DMS153 treated with DMSO at 0.1 percent for 48 hours (cell line): ENCODE results near the gene CD34.

Experiments
- DNase-seq: peaks from one replicate; lab custom pipeline; 2025; ENCODE audit not compliant: unreplicated experiment; lab: John Stamatoyannopoulos, UW

CD34 gene

DNA sequence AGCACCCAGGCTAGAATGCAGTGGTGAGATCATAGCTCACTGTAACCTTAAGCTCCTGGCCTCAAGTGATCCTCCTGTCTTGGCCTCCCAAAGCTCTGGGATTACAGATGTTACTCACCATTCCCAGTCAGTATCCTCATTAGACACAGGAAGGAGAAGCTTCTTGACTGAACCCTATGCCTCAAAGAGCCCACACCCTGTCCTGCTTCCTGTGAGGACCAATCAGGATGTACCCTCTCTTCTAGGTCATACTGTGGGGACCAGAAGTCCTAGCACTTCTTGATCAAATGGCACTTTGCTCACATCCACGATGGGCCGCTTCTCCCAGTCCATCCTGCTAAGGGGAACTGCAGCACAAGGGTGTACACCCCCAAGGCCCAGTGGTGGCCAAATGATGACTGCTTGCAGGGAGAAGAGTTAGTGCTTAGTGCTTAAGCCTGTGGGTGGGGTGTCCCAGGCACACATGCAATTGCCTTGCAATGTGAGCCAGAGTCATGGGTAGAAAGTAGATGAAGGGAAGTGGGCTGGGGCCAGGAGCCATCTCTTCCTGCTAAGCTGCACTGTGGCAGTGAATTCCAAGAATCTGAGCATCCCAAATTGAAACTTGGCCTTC, 9.8 kb downstream of the CD34 start:
- DNase-seq, result no peak

- no peak for DNase-seq
Observed at GRCh38 chr1:207898836-207899235, 12.1 kb downstream of the CD34 start.

DNA sequence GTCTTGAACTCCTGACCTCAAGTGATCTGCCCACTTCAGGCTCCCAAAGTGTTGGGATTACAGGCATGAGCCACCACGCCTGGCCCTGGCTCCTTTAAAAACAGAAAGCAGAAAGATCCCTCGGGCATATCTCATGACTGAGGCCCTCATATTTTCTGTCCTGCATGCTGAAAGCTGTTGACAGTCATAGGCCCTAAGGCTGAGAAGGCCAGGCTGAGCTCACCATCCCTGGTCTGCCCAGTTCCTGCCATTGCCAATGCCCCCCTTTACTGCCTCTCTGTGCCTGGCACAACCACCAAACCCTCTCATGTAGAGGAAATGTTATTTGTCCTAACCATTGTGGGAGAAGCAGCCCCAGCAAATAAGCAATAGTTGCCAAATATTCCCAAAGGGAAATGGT, 12.7 kb downstream of the CD34 start:
- no peak for DNase-seq

- no peak for DNase-seq
Observed at GRCh38 chr1:207897188-207897587, 13.7 kb downstream of the CD34 start.

DNA sequence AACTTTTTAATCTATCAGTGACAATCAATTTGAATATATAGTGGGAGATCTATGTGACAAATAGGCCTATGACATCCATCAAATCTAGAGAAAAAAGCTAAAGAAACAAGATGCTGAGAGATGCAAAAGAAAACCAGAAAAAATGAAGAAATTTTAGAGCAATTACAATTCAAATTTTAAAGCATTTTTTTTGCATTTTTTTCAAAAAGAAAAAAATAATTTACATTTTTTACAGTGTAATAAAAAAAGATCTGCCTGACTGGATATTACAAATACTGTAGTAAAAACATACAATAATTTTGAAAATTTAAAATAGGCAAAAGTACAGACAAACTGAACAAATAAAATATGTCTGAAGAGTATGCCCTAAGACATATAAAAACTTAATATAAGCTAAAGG, 14.4 kb downstream of the CD34 start:
- DNase-seq, result no peak

- no peak for DNase-seq
Observed at GRCh38 chr1:207894704-207895103, 16.2 kb downstream of the CD34 start.

DNA sequence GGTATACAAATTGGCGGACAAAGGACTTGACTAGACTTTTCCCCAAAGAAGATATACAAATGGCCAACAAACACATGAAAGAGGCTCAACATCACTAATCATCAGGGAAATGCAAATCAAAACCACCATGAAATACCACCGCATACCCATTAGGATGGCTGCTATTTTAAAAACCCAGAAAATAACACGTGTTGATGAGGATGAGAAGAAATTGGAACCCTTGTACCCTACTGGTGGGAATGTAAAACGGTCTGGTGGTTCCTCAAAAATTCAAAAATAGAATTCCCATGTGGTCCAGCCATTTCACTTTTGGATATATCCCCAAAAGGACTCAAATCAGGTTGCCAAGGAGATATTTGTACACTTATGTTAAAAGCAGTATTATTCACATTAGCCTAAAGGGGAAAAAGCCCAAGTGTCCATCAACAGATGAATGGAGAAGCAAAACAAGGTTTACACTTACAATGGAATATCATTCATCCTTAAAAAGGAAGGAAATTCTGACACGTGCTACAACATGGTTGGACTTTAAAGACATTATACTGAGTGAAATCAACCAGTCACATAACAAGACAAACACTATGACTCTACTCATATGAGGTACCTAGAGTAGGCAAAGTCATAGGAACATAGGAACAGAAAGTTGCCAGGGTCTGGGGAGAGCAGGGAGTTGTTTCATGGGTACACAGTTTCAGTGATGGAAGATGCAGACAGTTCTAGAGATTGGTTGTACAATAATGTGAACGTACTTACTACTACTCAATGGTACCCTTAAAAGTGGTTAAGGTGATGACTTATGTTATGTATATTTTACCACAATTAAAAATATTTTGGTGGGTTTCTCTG, 17.0 kb downstream of the CD34 start:
- DNase-seq, result no peak

DNA sequence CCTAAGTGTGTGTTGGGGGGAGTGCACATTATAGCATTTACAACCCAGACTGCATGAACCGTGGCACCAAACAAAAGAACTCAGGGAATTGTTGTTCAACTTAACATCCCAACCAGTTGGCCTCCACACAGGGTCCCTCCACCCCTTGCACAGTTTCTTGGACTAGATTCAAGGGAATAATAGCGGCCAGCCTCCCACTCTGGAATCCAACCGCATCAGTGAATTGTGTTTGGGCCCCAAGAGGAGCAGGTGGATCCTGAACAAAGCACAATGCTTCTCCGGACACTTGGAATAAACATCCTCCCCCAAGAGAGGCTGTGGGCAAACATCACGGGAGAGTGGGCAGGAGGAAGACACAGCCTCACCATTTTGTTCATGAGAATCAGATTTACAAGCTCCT, 18.2 kb downstream of the CD34 start:
- DNase-seq, result no peak

DNA sequence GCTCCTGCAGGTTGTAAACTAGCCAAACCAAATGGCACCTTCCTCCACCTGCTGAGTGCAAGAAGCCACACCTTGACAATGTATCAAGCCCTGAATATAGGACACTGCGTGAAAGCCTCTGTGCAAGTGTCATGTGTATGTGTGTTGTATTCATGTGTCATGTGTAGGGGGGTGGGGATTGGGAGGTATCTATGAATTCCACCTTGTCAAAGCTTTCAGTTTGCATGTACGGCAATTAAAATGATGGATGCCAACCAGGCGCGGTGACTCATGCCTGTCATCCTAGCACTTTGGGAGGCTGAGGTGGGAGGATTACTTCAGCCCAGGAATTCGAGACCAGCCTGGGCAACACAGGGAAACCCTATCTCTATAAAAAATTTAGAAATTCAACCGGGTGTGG, 19.8 kb downstream of the CD34 start:
- no peak for DNase-seq

DNA sequence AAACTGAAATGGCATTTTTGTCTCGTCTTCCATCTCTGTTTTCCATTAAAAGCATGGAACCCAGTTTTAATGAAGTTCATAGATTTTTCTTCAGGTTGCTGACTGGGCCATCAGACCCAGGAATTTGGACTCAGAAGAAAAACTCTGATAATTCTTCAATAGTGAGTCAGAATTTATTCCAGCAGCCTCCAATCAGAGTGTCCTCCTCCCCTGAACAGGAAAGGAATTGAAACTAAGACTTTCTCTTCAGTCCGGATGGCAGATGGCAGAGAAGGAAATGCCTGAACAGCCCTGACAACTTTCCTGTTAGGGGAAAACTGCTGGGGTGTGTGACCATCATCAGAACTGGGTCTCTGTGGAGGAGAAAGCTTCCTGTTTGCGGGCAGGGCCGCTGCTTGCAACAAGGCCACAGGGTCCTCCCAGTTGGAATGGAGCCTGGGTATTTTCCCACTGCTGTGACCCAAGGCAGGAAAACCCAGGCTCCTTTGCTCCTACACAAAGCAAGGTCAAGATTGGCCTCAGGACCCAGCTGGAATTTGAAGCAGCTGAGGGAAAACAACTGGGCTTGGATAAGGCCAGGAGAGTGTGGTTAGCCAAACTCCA, 20.7 kb downstream of the CD34 start:
- DNase-seq, result no peak

DNA sequence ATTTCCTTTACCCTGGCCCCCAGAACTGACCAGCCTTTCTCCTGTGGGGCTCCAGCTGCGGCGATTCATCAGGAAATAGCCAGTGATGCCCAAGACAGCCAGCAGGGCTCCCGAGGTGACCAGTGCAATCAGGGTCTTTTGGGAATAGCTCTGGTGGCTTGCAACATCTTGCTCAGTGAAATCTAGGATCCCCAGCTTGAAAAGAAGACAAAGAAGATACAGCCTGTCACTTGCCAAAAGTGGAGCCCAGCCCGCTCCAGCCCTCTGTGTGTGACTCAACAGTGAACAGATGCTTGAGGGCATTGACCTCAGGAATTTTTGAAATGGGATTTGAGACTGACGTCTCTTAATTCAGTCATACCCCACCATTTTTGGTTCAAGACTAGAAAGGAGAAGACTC, 22.3 kb downstream of the CD34 start:
- DNase-seq, result no peak

- DNase-seq, result no peak
Observed at GRCh38 chr1:207887542-207888201, 23.3 kb downstream of the CD34 start.

DNA sequence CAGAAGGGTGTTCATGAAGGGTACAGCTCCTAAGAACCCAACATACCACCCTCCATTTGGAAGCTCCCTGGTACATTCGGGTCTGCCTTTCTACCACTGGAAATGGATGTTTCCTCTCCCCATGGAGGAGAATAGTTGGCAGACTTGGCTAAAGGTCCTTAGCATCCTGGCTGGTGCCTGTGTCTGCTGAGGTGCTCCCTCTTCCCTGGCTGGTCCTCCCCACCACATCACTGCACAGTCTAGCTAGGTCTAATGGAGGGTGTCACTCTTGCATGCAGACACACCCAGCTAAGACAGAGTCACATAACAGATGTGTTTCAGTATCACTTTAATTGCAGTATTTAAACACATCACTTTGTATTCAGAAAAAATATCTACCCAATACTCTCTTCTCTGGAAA, 24.7 kb downstream of the CD34 start:
- DNase-seq, result no peak

DNA sequence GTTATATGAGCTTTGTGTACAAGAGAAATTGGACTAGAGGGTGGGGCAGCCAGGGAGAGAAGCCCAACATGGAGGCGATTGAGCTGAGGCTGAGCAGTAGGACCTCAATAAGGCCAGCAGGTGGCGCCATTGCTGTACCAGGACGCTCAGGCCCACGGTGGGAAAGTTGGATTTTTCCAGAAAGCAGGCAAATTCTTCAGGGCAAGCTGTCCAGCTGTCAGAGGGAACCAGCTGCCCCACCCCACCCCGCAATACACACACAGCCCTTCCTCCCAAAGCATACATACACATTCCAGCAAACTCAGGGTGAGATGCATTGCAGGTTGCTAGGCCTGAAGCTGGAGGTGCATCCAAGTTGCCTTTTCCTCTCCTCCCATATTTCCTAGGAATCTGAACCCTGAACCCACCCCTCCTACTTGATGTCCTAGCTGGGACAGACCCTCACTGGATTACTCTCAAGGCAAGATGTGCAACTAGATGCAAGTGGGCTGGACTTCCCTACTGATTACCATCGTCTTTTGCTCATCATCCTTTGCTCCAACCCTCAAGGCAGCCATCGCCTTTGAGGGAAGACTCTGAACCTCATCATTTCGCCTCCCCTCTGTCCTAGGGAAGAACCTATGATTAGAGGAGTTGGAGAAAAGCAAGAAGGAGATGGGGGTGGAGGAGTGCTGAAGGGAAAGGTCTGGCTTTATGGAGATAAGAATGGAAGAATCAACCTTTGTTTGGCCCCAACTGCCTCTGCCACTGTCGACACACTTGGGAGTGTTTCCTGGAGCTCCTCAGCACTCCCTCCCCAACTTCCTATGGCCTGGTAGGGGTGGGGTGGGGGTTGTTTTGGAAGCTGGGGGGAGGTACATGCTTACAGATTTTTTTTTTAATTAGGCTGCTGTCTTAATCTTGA, 25.5 kb downstream of the CD34 start:
- DNase-seq, result peak; percentile 93

DNA sequence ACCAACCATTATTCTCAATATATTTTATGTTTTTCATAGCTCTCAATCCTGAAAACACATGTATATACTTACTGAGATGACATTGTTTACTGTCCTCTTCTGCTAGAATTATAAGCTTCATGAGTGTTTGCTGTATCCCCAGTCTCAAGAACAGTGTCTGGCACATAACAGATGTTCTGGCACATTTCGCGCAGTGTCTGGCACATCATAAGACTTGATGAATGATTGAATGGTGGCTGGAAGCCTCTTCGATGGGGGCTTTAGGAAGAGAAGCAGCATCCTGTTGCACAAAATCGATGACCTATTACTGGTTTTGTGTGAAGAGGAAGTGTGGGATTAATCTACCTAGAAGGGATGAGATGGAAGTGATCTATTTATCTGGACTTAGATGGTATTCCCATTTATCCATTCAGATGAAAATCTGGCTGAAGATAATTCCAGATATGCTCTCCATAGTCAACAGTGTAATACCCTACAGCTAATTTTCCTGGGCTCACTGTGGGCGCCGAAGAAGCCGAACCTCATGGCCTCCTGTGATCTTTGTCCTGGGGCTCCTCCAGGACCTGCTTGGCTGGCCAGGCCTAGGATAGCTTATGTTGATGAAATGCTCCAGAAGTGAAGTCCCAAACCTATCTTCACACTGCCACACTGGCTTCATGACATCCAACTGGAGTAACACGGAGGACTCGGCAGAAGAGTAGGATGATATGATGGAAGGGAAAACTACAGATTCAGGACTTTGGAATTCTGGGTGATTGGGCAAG, 26.5 kb downstream of the CD34 start:
- peak; percentile 46 for DNase-seq

DNA sequence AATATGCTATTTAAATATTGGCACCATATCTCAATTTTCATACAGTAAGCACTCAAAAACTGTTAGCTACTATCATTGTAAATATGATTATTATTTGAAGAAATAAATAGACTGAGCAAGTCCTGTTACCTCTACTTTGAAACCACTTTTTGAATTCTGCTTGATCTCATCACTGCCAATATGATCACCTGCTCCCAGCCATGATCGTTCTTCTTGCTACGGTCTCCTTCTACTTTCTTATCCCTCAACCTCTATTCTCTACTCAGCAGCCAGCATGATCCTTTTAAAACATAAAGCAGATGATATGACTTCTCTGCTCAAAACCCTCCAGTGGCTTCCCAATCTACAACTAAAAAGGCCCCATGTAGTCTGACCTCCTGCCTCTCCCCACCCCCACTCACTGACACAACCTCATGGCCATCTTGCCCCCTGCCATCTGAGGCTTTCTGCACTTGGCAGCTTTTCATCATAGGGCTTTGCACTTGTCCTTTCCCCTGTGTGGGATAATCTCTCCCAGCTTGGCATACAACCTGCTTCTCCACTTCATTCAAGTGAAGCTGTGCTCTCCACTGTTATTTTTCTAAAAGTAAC, 27.2 kb downstream of the CD34 start:
- no peak for DNase-seq

DNA sequence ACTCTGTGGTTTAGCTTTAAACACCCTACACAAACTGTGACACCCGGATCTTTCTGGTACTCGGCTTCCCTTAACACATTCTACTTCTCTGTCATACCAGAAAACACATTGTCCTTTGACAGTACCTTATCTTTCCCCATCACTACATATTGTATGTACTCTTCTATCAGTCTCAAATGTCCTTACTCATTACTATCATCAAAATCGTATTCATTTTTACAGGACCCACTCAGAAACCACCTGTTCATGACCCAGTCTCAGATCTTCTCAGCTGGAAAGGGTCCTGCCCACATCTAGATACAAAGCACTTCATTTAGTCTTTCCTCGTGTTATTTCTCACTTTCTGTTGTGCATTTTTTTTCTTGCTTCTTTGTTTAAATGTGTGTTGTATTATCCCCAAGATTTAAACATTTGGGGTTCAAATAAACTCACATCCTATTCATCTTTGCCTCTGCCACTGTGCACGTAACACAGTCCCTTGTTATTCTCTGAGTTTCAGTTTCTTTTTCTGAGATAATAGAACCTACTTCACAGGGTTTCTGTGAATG, 27.7 kb downstream of the CD34 start:
- no peak for DNase-seq

DNA sequence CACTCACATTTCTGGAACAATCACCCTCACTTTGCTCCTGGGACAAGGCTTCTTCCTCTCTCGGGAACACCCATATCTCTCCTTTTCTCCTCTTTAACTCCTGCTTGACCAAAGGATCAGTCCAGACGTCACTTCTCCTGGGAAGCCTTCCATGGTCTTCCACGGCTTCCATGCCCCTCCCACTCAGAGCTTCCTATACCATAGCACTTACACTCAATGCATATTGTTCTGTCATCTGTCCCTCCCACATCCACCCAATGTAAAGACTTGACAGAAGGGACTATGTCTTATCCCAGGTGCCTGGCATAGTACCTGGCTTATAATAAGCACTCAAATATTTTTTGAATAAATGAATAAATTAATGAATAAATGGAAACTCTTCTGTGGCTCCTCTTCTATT, 28.2 kb downstream of the CD34 start:
- no peak for DNase-seq

DNA sequence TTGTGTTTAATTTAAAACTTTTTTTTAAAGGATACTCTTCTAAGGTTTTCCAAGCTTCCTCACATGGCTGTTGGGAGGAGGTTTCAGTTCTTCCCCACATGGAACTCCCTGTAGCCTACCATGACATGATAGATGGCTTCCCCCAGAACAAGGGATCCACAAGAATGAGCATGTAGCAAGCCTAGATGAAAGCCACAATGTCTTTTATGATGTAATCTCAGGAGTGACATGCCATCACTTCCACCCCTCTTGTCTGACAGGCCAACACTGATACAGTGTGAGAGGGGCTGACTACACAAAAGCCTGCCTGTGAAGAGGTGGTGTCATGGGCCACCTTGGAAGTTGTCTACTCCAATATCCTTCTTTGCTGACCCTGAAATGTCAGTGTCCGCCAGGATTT, 32.0 kb downstream of the CD34 start:
- DNase-seq, result no peak
